HCT116 (cell line): ENCODE results near the gene AMER2. TPM values are rescaled to one million over a fixed set of nuclear protein-coding genes. Genes with fewer than 3 reads are reported as not detected.

Experiments used
- ATAC-seq: fragments of 200-7000 bp; cut with Tn5 transposase; 2 replicates; pipeline ENCODE4 v1.9.1; 2020; ENCODE audit warnings: mild to moderate bottlenecking, moderate library complexity
- BruUV-seq: library from RNA; stranded (reverse); fragments of 400-500 nt; replicated peaks from 2 replicates; lab custom pipeline; 2021; lab: Mats Ljungman, UMichigan
- CTCF ChIA-PET: fragments of 300-600 bp; sonication (Branson Sonifier 250); formaldehyde crosslinking; loops from one replicate; lab custom pipeline; 2021; ENCODE audit warnings: antibody characterized with exemption; lab: Charles Lee
- POLR2A ChIA-PET: fragments of 300-600, 350-600 bp; sonication (Branson Sonifier 250); formaldehyde crosslinking; loops from one replicate; lab custom pipeline; 2021; ENCODE audit warnings: antibody characterized with exemption; lab: Charles Lee
- RAD21 ChIA-PET, 2 experiments: fragments of 300-600 bp; sonication (Branson Sonifier 250); formaldehyde crosslinking; loops; one replicate each; lab custom pipeline; 2023; ENCODE audit warnings: low total read pairs in 2 of 2; ENCODE audit not compliant: uncharacterized antibody in 2 of 2, unreplicated experiment in 2 of 2, low non-redundant PET in 1 of 2; lab: Charles Lee
- DNase-seq: peaks from one replicate; pipeline ENCODE4 v3.0.0-alpha.2; 2010; ENCODE audit warnings: low read depth, low spot score
- H2AFZ ChIP-seq: fragments of 200-600 bp; shearing (Covaris generic), sonication (generic); 2 replicates; pipeline ENCODE4 v1.6.1; 2017; ENCODE audit warnings: low read depth, mixed run types, mixed read lengths, antibody characterized with exemption, low read length; ENCODE audit not compliant: poor library complexity, severe bottlenecking
- H3K27ac ChIP-seq: 2 replicates; pipeline ENCODE4 v1.5.1; 2012; ENCODE audit warnings: low read depth, low read length
- H3K27me3 ChIP-seq: fragments of 200-600 bp; sonication (generic); 2 replicates; pipeline ENCODE4 v1.6.1; 2016; ENCODE audit warnings: mixed run types, low read length, mixed read lengths; ENCODE audit not compliant: insufficient read depth
- H3K36me3 ChIP-seq, 2 experiments: fragments of 200-500 bp in 1 of 2; fragments of 200-600 bp in 1 of 2; sonication (Bioruptor generic) in 1 of 2; sonication (generic) in 1 of 2; 2 replicates each; pipeline versions ENCODE4 v1.5.1 to v1.6.1; 2014 to 2016; ENCODE audit warnings: low read length in 2 of 2, inconsistent platforms in 1 of 2, mixed read lengths in 1 of 2, mixed run types in 1 of 2; ENCODE audit not compliant: insufficient read depth in 2 of 2, control insufficient read depth in 1 of 2
- H3K4me1 ChIP-seq, 2 experiments: fragments of 200-600 bp in 1 of 2; sonication (generic) in 1 of 2; 2 replicates each; pipeline versions ENCODE4 v1.5.1 to v1.6.1; 2012 to 2017; ENCODE audit warnings: low read length in 2 of 2, inconsistent platforms in 1 of 2, mild to moderate bottlenecking in 1 of 2, mixed read lengths in 1 of 2, mixed run types in 1 of 2, moderate library complexity in 1 of 2; ENCODE audit not compliant: insufficient read depth in 2 of 2, control insufficient read depth in 1 of 2
- H3K4me2 ChIP-seq: fragments of 200-600 bp; sonication (generic); 2 replicates; pipeline ENCODE4 v1.6.1; 2017; ENCODE audit warnings: mixed run types, low read length, mixed read lengths
- H3K4me3 ChIP-seq, 2 experiments: fragments of 200-600 bp in 1 of 2; sonication (generic) in 1 of 2; replicated peaks in 1 of 2; 2 replicates each; pipeline ENCODE4 v1.5.1; 2011 to 2016; ENCODE audit warnings: low read length in 2 of 2, control low read depth in 1 of 2, low read depth in 1 of 2, mild to moderate bottlenecking in 1 of 2, mixed read lengths in 1 of 2, mixed run types in 1 of 2
- H3K79me2 ChIP-seq: fragments of 200-600 bp; sonication (generic); 2 replicates; pipeline ENCODE4 v1.6.1; 2017; ENCODE audit warnings: mild to moderate bottlenecking, mixed run types, low read length, moderate library complexity, mixed read lengths; ENCODE audit not compliant: insufficient read depth
- H3K9ac ChIP-seq: fragments of 200-600 bp; sonication (generic); 2 replicates; pipeline ENCODE4 v1.6.1; 2016; ENCODE audit warnings: low read length, mixed read lengths
- H3K9me2 ChIP-seq: fragments of 200-600 bp; sonication (generic), shearing (Covaris generic); 2 replicates; pipeline ENCODE4 v1.6.1; 2017; ENCODE audit warnings: mixed run types, mild to moderate bottlenecking, moderate library complexity; ENCODE audit not compliant: insufficient read depth
- H3K9me3 ChIP-seq, 2 experiments: fragments of 200-500 bp in 1 of 2; fragments of 200-600 bp in 1 of 2; sonication (Bioruptor generic) in 1 of 2; sonication (generic) in 1 of 2; 2 replicates each; pipeline ENCODE4 v1.6.1; 2014 to 2017; ENCODE audit warnings: low read length in 2 of 2, mixed read lengths in 2 of 2, inconsistent platforms in 1 of 2, low read depth in 1 of 2, mild to moderate bottlenecking in 1 of 2, mixed run types in 1 of 2, moderate library complexity in 1 of 2; ENCODE audit not compliant: control insufficient read depth in 1 of 2, insufficient read depth in 1 of 2
- H4K20me1 ChIP-seq: fragments of 200-600 bp; sonication (generic), shearing (Covaris generic); 2 replicates; pipeline ENCODE4 v1.6.1; 2017; ENCODE audit warnings: mixed run types, mild to moderate bottlenecking, moderate library complexity; ENCODE audit not compliant: insufficient read depth
- ATF3 ChIP-seq: IDR thresholded peaks from 2 replicates; pipeline ENCODE4 v1.6.1; 2012
- CBX3 ChIP-seq: IDR thresholded peaks from 2 replicates; pipeline ENCODE4 v1.6.1; 2012; ENCODE audit warnings: low read depth
- CEBPB ChIP-seq: IDR thresholded peaks from 2 replicates; pipeline ENCODE4 v1.6.1; 2012; ENCODE audit warnings: low read depth
- EGR1 ChIP-seq: IDR thresholded peaks from 2 replicates; pipeline ENCODE4 v1.6.1; 2012; ENCODE audit warnings: low read depth
- ELF1 ChIP-seq: IDR thresholded peaks from 2 replicates; pipeline ENCODE4 v1.6.1; 2012; ENCODE audit warnings: low read depth, borderline replicate concordance
- EZH2 ChIP-seq: fragments of 200-600 bp; sonication (generic); IDR thresholded peaks from 2 replicates; pipeline ENCODE4 v1.6.1; 2017; ENCODE audit warnings: antibody characterized with exemption, mixed run types
- EZH2phosphoT487 ChIP-seq: fragments of 200-600 bp; IDR thresholded peaks from 2 replicates; pipeline ENCODE4 v1.6.1; 2018; ENCODE audit warnings: antibody characterized with exemption, borderline replicate concordance
- RAD21 ChIP-seq: IDR thresholded peaks from 2 replicates; pipeline ENCODE4 v1.6.1; 2012; ENCODE audit warnings: low read depth, mild to moderate bottlenecking
- SRF ChIP-seq: IDR thresholded peaks from 2 replicates; pipeline ENCODE4 v1.6.1; 2012; ENCODE audit warnings: low read depth
- TCF7L2 ChIP-seq: IDR thresholded peaks from 2 replicates; pipeline ENCODE4 v1.7.0; 2011; ENCODE audit warnings: borderline replicate concordance, inconsistent platforms; ENCODE audit not compliant: insufficient read depth, insufficient read length; ENCODE audit errors: extremely low read depth
- ZFX ChIP-seq: fragments of 450-650 bp; IDR thresholded peaks from 2 replicates; pipeline ENCODE4 v1.6.1; 2017
- ZNF274 ChIP-seq: fragments of 200-500 bp; sonication (Bioruptor generic); IDR thresholded peaks from 2 replicates; pipeline ENCODE4 v1.6.1; 2014; ENCODE audit warnings: mild to moderate bottlenecking, low read depth, low read length, inconsistent platforms
- intact Hi-C: fragments of 100-400 bp; cut with micrococcal nuclease; formaldehyde crosslinking; loops from 2 replicates; pipeline ENCODE4 v1.10.0; 2022
- total RNA-seq: library from RNA; stranded (reverse); gene quantifications from one replicate; pipeline ENCODE4 v1.2.1, GENCODE V29; 2021; ENCODE audit not compliant: unreplicated experiment

Gene AMER2
- total RNA-seq, 1 experiment from 2014 or later = not detected

DNA sequence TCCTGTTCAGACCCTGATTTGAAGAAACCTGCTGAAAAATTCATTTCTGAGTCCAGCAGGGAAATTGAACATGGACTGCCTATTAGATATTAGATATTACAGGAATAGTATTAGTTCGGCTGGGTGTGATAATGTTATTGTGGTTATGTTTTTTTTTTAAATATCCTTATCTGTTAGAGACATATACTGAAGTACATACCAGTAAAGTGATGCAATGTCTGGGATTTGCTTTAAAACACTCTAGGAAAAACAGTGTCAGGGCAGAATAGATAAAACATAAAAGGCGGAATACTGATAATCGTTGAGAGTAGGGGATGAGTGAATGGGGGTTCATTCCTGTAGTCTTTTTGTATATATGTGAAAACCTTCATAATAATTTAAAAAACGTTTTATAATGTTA lies 28.7 kb upstream of the AMER2 start (continued):
- TF ChIP-seq ZFX (no peak), ZNF274 (no peak), RAD21 (no peak), ATF3 (no peak), TCF7L2 (no peak)

DNA sequence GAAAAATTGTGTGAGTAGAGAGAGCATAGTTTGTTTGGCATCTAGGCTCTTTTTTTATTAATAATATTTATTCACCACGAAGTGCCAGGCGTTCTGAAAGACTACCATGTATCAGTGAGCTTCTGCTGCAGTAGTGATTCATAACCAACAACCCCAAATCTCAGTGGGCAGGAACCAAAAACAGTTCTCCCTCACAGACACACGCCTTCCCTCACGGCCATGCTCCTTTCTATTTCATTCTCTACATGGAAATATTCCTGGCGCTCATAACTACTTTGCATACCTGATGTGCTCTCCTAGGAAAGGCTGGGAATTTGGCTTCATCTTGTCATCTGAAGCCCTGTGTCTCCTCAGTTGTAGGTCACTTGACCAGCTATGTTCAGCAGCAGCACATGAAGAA lies 26.6 kb upstream of the AMER2 start:
- H3K9ac ChIP-seq = no peak overlapping the region
- no peaks in the 10 kb centered on the region for H4K20me1 ChIP-seq
- ChIA-PET RAD21 (no interaction called here), POLR2A (no interaction called here), CTCF (no interaction called here)
- no peaks in the 10 kb centered on the region for H3K79me2 ChIP-seq
- no peak for DNase-seq
- H3K4me1 ChIP-seq = no peaks in the 10 kb centered on the region
- intact Hi-C loops = no loop called here
- TF ChIP-seq RAD21 = no peak
- no peak for TF ChIP-seq ZFX
- TF ChIP-seq CEBPB = no peak
- TF ChIP-seq EZH2 = no peak
- no peak for TF ChIP-seq EGR1
- no peak for TF ChIP-seq ZNF274
- TF ChIP-seq CBX3 = no peak
- no peak for TF ChIP-seq EZH2phosphoT487
- no peak for TF ChIP-seq SRF
- TF ChIP-seq ATF3 = no peak
- TF ChIP-seq ELF1 = no peak
- H3K9me3 ChIP-seq = no peaks in the 10 kb centered on the region
- no TSS peak for BruUV-seq
- H3K4me3 ChIP-seq = no peak overlapping the region
- H3K27ac ChIP-seq = no peak overlapping the region
- H3K4me2 ChIP-seq = no peak overlapping the region
- peaks cover 14% of the 10 kb centered on the region for H3K27me3 ChIP-seq
- no peak overlapping the region for H2AFZ ChIP-seq
- no peaks in the 10 kb centered on the region for H3K9me2 ChIP-seq
- H3K36me3 ChIP-seq = no peaks in the 10 kb centered on the region
- ATAC-seq = no peak
